RWPE2 (cell line): Measurements from ENCODE around the gene ORC2.
"Not testable (repeated sequence)": the region's sequence is repeated elsewhere in the genome, so short reads cannot be mapped to it uniquely, and the experiment has no call there.

Experiments
- ATAC-seq: fragments of 200-7000 bp; cut with Tn5 transposase; 3 replicates; pipeline ENCODE4 v1.9.1; 2021; ENCODE audit warnings: low read depth
- DNase-seq: peaks from one replicate; pipeline ENCODE4 v3.0.0-alpha.2; 2020; ENCODE audit warnings: low spot score
- H3K27ac ChIP-seq: fragments of 450-650 bp; 2 replicates; pipeline ENCODE4 v1.5.1; 2017; ENCODE audit warnings: mild to moderate bottlenecking; ENCODE audit not compliant: poor library complexity, severe bottlenecking
- H3K27me3 ChIP-seq: fragments of 250-450 bp; sonication (Bioruptor Pico); 2 replicates; pipeline ENCODE4 v1.5.1; 2021; ENCODE audit warnings: mild to moderate bottlenecking, moderate library complexity; ENCODE audit not compliant: insufficient read depth, poor library complexity, severe bottlenecking
- H3K36me3 ChIP-seq: fragments of 250-450 bp; sonication (Bioruptor Pico); 2 replicates; pipeline ENCODE4 v1.5.1; 2020; ENCODE audit warnings: low read depth, mild to moderate bottlenecking, moderate library complexity
- H3K4me1 ChIP-seq: fragments of 250-450 bp; sonication (Bioruptor Pico); 2 replicates; pipeline ENCODE4 v1.5.1; 2021; ENCODE audit warnings: mild to moderate bottlenecking, moderate library complexity; ENCODE audit not compliant: insufficient read depth, poor library complexity, severe bottlenecking
- H3K4me3 ChIP-seq: fragments of 250-450 bp; sonication (Bioruptor Pico); 2 replicates; pipeline ENCODE4 v1.5.1; 2021; ENCODE audit warnings: mild to moderate bottlenecking, moderate library complexity; ENCODE audit not compliant: severe bottlenecking
- H3K9me3 ChIP-seq: fragments of 250-450 bp; sonication (Bioruptor Pico); 2 replicates; pipeline ENCODE4 v1.5.1; 2021; ENCODE audit warnings: mild to moderate bottlenecking, moderate library complexity; ENCODE audit not compliant: severe bottlenecking
- TF ChIP-seq, protein P1 (sequence below): fragments of 450-650 bp; IDR thresholded peaks from one replicate; pipeline ENCODE4 v1.5.1; 2017; ENCODE audit warnings: mild to moderate bottlenecking, moderate library complexity; ENCODE audit not compliant: poor library complexity, severe bottlenecking

Gene ORC2

DNA sequence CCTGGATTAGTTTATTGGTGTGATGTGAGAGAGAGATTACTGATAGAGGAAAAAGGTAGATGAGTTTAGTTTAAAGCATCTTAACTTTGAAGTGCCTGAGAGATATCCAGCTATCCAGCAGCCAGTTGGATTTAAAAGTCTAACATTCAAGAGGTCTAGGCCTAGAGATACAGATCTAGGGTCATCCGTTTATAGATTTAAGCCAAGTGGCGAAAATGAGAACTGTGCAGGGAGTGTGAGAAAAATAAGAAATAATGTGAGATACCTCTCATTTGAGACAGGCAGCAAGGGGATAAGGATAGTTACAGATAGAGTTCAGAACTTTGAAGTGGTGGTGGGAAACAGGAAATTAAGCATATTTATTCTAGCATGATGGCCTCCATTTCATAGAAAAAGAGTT lies 5.3 kb upstream of the ORC2 start:
- peak overlapping the region; percentile 26 for H3K27ac ChIP-seq
- H3K4me1 ChIP-seq, result peaks cover 19% of the 10 kb centered on the region
- no peaks in the 10 kb centered on the region for H3K9me3 ChIP-seq
- no peak overlapping the region for H3K4me3 ChIP-seq
- H3K27me3 ChIP-seq, result no peaks in the 10 kb centered on the region
- ATAC-seq (no peak), DNase-seq (no peak)
- TF ChIP-seq, protein P1, sequence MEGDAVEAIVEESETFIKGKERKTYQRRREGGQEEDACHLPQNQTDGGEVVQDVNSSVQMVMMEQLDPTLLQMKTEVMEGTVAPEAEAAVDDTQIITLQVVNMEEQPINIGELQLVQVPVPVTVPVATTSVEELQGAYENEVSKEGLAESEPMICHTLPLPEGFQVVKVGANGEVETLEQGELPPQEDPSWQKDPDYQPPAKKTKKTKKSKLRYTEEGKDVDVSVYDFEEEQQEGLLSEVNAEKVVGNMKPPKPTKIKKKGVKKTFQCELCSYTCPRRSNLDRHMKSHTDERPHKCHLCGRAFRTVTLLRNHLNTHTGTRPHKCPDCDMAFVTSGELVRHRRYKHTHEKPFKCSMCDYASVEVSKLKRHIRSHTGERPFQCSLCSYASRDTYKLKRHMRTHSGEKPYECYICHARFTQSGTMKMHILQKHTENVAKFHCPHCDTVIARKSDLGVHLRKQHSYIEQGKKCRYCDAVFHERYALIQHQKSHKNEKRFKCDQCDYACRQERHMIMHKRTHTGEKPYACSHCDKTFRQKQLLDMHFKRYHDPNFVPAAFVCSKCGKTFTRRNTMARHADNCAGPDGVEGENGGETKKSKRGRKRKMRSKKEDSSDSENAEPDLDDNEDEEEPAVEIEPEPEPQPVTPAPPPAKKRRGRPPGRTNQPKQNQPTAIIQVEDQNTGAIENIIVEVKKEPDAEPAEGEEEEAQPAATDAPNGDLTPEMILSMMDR, result no peak
- 0 out of 2 replicates have a peak, but pooled peaks cover 1% of the 10 kb centered on the region for H3K36me3 ChIP-seq

- no peak for DNase-seq
- no peaks in the 10 kb centered on the region for H3K36me3 ChIP-seq
Observed at GRCh38 chr2:200968162-200968561, 4.7 kb upstream of the ORC2 start.

DNA sequence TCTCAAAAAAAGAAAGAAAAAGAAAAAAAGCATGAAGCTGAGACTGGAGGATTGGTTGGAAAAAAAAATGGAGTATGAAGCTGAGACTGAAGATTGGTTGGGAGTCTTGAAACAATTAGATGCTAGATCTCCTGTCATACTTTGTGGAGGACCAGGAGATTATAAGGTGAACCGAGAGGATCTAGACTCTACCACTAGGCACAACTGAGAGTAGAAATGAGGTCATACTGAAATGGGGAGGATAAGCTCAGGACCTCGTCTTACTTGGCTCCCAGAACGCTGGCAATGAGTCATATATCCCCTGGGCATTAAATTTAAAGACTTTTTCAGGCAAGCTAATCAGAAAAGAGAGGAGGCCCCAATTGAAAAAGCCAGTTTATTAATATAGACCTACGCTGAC lies 3.3 kb upstream of the ORC2 start:
- H3K27me3 ChIP-seq, result no peaks in the 10 kb centered on the region
- ATAC-seq, result peak; percentile 37; the same call in 1 of the 3 replicates
- H3K9me3 ChIP-seq, result no peaks in the 10 kb centered on the region
- no peak for DNase-seq
- TF ChIP-seq, protein P1, result no peak
- H3K4me3 ChIP-seq, result no peak overlapping the region
- H3K4me1 ChIP-seq, result peaks cover 25% of the 10 kb centered on the region
- peak overlapping the region; percentile 26 for H3K27ac ChIP-seq
- peaks cover 7% of the 10 kb centered on the region; the same call in 1 of the 2 replicates for H3K36me3 ChIP-seq

More at GRCh38 chr2:200968162-200968561, 4.7 kb upstream of the ORC2 start:
- Histone ChIP-seq H3K27me3 (no peaks in the 10 kb centered on the region), H3K4me1 (peaks cover 19% of the 10 kb centered on the region), H3K4me3 (no peak overlapping the region), H3K9me3 (no peaks in the 10 kb centered on the region), H3K27ac (peak overlapping the region; percentile 26)
- TF ChIP-seq, protein P1, result no peak
- no peak for ATAC-seq

DNA sequence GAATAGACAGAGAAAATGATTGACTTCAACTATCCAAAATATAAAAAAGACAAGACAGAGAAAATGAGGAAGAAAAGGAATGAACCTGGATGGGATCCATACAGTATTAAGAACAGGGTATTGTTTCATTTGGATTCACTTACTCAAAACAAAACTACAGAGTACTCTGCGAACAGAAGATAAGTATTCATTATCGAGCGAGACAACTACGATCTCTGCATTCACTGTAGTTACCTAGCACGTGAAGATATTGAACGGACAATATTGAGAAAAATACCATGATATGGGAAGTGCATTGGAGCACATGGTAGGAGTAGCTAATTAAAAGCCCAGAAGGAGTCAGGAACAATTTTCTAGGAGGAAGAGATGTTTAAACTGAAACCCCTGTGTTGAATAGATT lies 1.0 kb upstream of the ORC2 start:
- Histone ChIP-seq H3K27ac (peak overlapping the region; percentile 64), H3K4me3 (peak overlapping the region; percentile 70), H3K27me3 (no peaks in the 10 kb centered on the region), H3K9me3 (no peaks in the 10 kb centered on the region), H3K4me1 (peaks cover 28% of the 10 kb centered on the region), H3K36me3 (peaks cover 21% of the 10 kb centered on the region)
- DNase-seq, result no peak
- ATAC-seq, result no peak
- TF ChIP-seq, protein P1, result no peak

- H3K9me3 ChIP-seq, ATAC-seq, DNase-seq, H3K27me3 ChIP-seq: not testable (repeated sequence)
- Histone ChIP-seq H3K36me3 (peaks cover 27% of the 10 kb centered on the region), H3K27ac (peak overlapping the region; percentile 64), H3K4me3 (peak overlapping the region; percentile 70), H3K4me1 (peaks cover 28% of the 10 kb centered on the region)
Observed at GRCh38 chr2:200963918-200964252, 425 bp upstream of the ORC2 start.
